Adipocyte (in vitro differentiated cells): ENCODE data around the gene ADAM15.

Experiments used
- DNase-seq: peaks from one replicate; pipeline ENCODE4 v3.0.0-alpha.2; 2015; ENCODE audit warnings: low read depth
- H3K27me3 ChIP-seq: replicated peaks from 2 replicates; pipeline ENCODE4 v1.7.0; 2013; ENCODE audit warnings: mild to moderate bottlenecking, low read length, moderate library complexity; ENCODE audit not compliant: control insufficient read depth, insufficient read depth
- H3K36me3 ChIP-seq: 2 replicates; pipeline ENCODE4 v1.7.0; 2013; ENCODE audit warnings: low read length, mild to moderate bottlenecking, moderate library complexity; ENCODE audit not compliant: control insufficient read depth, insufficient read depth, severe bottlenecking
- H3K4me1 ChIP-seq: 2 replicates; pipeline ENCODE4 v1.7.0; 2013; ENCODE audit warnings: mild to moderate bottlenecking, low read length, moderate library complexity; ENCODE audit not compliant: control insufficient read depth, insufficient read depth
- H3K4me3 ChIP-seq: 2 replicates; pipeline ENCODE4 v1.7.0; 2013; ENCODE audit warnings: mild to moderate bottlenecking, low read length, moderate library complexity
- H3K9ac ChIP-seq: 2 replicates; pipeline ENCODE4 v1.7.0; 2013; ENCODE audit warnings: mild to moderate bottlenecking, low read length, moderate library complexity
- H3K9me3 ChIP-seq: 2 replicates; pipeline ENCODE4 v1.7.0; 2013; ENCODE audit warnings: mild to moderate bottlenecking, low read length, moderate library complexity; ENCODE audit not compliant: control insufficient read depth

Gene ADAM15

GRCh38 chr1:155070721-155071569, 19.8 kb downstream of the ADAM15 start:
- peak overlapping the region; percentile 85 for H3K9ac ChIP-seq
- no peaks in the 10 kb centered on the region for H3K36me3 ChIP-seq
- peaks cover 10% of the 10 kb centered on the region for H3K27me3 ChIP-seq
- no peaks in the 10 kb centered on the region for H3K9me3 ChIP-seq
- DNase-seq, result peak; percentile 78
- peak overlapping the region; percentile 84 for H3K4me3 ChIP-seq
- H3K4me1 ChIP-seq, result peaks cover 5% of the 10 kb centered on the region

GRCh38 chr1:155071701-155072100, 20.6 kb downstream of the ADAM15 start:
- H3K9ac ChIP-seq, result peak overlapping the region; percentile 85
- no peak for DNase-seq
- no peak overlapping the region for H3K4me3 ChIP-seq

GRCh38 chr1:155072531-155073289, 21.6 kb downstream of the ADAM15 start:
- Histone ChIP-seq H3K4me1 (peaks cover 5% of the 10 kb centered on the region), H3K9me3 (no peaks in the 10 kb centered on the region), H3K9ac (no peak overlapping the region), H3K4me3 (no peak overlapping the region), H3K36me3 (no peaks in the 10 kb centered on the region), H3K27me3 (peaks cover 10% of the 10 kb centered on the region)
- DNase-seq, result no peak

More at GRCh38 chr1:155071701-155072100, 20.6 kb downstream of the ADAM15 start:
- no peaks in the 10 kb centered on the region for H3K36me3 ChIP-seq
- H3K27me3 ChIP-seq, result peaks cover 10% of the 10 kb centered on the region
- peaks cover 5% of the 10 kb centered on the region for H3K4me1 ChIP-seq
- H3K9me3 ChIP-seq, result no peaks in the 10 kb centered on the region

- Histone ChIP-seq H3K4me1 (peaks cover 5% of the 10 kb centered on the region), H3K4me3 (no peak overlapping the region), H3K36me3 (no peaks in the 10 kb centered on the region), H3K9ac (no peak overlapping the region), H3K27me3 (peaks cover 10% of the 10 kb centered on the region), H3K9me3 (no peaks in the 10 kb centered on the region)
- no peak for DNase-seq
These were observed 22.5 kb downstream of the ADAM15 start for GRCh38 chr1:155073377-155074242.

GRCh38 chr1:155075535-155075934, 24.4 kb downstream of the ADAM15 start:
- no peak overlapping the region for H3K4me3 ChIP-seq
- no peaks in the 10 kb centered on the region for H3K36me3 ChIP-seq
- no peaks in the 10 kb centered on the region for H3K9me3 ChIP-seq
- no peak overlapping the region for H3K9ac ChIP-seq
- DNase-seq, result no peak
- H3K27me3 ChIP-seq, result peaks cover 20% of the 10 kb centered on the region
- H3K4me1 ChIP-seq, result peaks cover 13% of the 10 kb centered on the region

- no peaks in the 10 kb centered on the region for H3K36me3 ChIP-seq
- H3K4me1 ChIP-seq, result peaks cover 11% of the 10 kb centered on the region
- no peak for DNase-seq
- peaks cover 27% of the 10 kb centered on the region for H3K27me3 ChIP-seq
- H3K4me3 ChIP-seq, result no peak overlapping the region
- no peaks in the 10 kb centered on the region for H3K9me3 ChIP-seq
- H3K9ac ChIP-seq, result no peak overlapping the region
These were observed 25.3 kb downstream of the ADAM15 start for GRCh38 chr1:155076371-155076770.

- Histone ChIP-seq H3K27me3 (peaks cover 34% of the 10 kb centered on the region), H3K9me3 (no peaks in the 10 kb centered on the region), H3K4me3 (no peak overlapping the region)
These were observed 26.2 kb downstream of the ADAM15 start for GRCh38 chr1:155077346-155077745.

GRCh38 chr1:155077758-155078445, 26.8 kb downstream of the ADAM15 start:
- no peak for DNase-seq
- no peak overlapping the region for H3K4me3 ChIP-seq
- H3K27me3 ChIP-seq, result peaks cover 39% of the 10 kb centered on the region
- no peaks in the 10 kb centered on the region for H3K9me3 ChIP-seq
- peaks cover 18% of the 10 kb centered on the region for H3K4me1 ChIP-seq
- no peak overlapping the region for H3K9ac ChIP-seq
- no peaks in the 10 kb centered on the region for H3K36me3 ChIP-seq

More at GRCh38 chr1:155077346-155077745, 26.2 kb downstream of the ADAM15 start:
- Histone ChIP-seq H3K9ac (no peak overlapping the region), H3K36me3 (no peaks in the 10 kb centered on the region), H3K4me1 (peaks cover 15% of the 10 kb centered on the region)
- no peak for DNase-seq

- peaks cover 18% of the 10 kb centered on the region for H3K4me1 ChIP-seq
- peaks cover 47% of the 10 kb centered on the region for H3K27me3 ChIP-seq
- peak; percentile 91 for DNase-seq
These were observed 27.5 kb downstream of the ADAM15 start, which contains the start of gene EFNA3 for GRCh38 chr1:155078469-155079209. Gene EFNA3, plus strand, starts transcription at chr1:155078837. Its CDS starts 105 bp downstream, at chr1:155078942.

GRCh38 chr1:155079210-155079486, 28.0 kb downstream of the ADAM15 start:
- Histone ChIP-seq H3K4me3 (peak overlapping the region; percentile 41), H3K4me1 (peaks cover 18% of the 10 kb centered on the region), H3K9ac (no peak overlapping the region), H3K27me3 (peaks cover 52% of the 10 kb centered on the region), H3K36me3 (no peaks in the 10 kb centered on the region), H3K9me3 (no peaks in the 10 kb centered on the region)
- no peak for DNase-seq

More at GRCh38 chr1:155078469-155079209, 27.5 kb downstream of the ADAM15 start, which contains the start of gene EFNA3:
- H3K4me3 ChIP-seq, result peak within 1 kb of the TSS; percentile 44
- no peaks in the 10 kb centered on the region for H3K9me3 ChIP-seq
- peak within 1 kb of the TSS; percentile 7 for H3K9ac ChIP-seq
- no peaks in the 10 kb centered on the region for H3K36me3 ChIP-seq
